AG09309 (cell line): ENCODE results near the gene TMEM236.

ENCODE experiments used
- DNase-seq: peaks from one replicate; pipeline ENCODE4 v3.0.0-alpha.2; 2010; ENCODE audit warnings: low read depth
- H3K4me3 ChIP-seq: 2 replicates; pipeline ENCODE4 v1.5.1; 2011; ENCODE audit warnings: mild to moderate bottlenecking, low read depth, low read length, moderate library complexity; ENCODE audit not compliant: control insufficient read depth
- TF ChIP-seq, protein P1 (sequence below): IDR thresholded peaks from 2 replicates; pipeline ENCODE4 v1.5.1; 2011; ENCODE audit warnings: mild to moderate bottlenecking, low read depth, low read length, inconsistent platforms; ENCODE audit not compliant: insufficient read depth, control insufficient read depth; ENCODE audit errors: missing control alignments

The TMEM236 gene

DNA sequence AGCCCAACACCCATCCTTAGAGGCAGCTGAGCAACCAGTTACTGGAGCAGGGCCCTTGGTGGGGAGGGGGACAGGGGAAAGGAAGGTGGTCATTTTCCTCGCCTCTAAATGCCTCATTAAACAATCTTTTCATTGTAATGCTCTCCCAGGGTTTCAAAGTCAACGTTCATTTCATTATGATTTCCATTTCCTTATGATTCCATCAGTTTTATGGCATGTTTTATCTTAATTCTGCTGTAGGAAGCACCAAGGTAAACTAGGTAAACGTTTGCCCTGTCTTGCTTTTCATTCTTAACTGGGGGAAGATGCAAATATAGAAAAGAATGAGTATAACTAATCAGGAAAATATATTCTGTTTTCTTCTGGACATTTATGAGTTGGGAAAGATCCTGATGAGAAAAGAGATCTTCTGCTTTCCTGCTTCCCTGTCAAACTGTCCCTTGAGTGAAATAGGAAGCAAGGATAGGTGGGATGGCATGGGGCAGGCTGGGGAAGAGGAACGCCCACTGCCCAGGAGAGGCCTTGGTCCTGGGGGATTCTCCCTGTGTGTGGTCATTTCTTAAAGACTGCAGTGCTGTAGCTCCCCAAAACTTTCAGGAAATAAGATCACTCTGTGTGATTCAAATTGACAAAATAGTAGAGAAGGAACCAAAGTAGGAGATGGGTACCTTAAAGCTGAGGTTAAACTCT lies 20.5 kb upstream of the TMEM236 start:
- H3K4me3 ChIP-seq: no peak overlapping the region
- no peak for DNase-seq
- TF ChIP-seq, protein P1, sequence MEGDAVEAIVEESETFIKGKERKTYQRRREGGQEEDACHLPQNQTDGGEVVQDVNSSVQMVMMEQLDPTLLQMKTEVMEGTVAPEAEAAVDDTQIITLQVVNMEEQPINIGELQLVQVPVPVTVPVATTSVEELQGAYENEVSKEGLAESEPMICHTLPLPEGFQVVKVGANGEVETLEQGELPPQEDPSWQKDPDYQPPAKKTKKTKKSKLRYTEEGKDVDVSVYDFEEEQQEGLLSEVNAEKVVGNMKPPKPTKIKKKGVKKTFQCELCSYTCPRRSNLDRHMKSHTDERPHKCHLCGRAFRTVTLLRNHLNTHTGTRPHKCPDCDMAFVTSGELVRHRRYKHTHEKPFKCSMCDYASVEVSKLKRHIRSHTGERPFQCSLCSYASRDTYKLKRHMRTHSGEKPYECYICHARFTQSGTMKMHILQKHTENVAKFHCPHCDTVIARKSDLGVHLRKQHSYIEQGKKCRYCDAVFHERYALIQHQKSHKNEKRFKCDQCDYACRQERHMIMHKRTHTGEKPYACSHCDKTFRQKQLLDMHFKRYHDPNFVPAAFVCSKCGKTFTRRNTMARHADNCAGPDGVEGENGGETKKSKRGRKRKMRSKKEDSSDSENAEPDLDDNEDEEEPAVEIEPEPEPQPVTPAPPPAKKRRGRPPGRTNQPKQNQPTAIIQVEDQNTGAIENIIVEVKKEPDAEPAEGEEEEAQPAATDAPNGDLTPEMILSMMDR: no peak

DNA sequence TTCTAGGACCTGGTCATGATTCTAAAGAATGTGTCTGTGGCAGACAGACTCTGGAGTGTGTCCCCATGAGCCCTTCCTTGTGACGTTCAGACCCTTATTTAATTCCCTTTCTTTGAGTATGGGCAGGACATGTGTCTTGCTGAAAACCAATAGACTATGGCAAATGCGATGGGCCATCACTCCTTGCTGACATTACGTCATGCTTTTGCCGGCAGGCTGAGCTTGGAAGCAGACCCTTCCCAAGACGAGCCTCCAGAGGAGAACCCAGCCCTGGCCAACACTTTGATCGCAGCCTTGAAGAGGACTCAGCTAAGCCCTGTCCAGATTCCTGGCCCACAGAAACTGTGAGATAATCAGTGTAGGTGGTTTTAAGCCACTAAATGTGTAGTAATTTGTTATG lies 18.4 kb upstream of the TMEM236 start:
- TF ChIP-seq, protein P1: no peak

DNA sequence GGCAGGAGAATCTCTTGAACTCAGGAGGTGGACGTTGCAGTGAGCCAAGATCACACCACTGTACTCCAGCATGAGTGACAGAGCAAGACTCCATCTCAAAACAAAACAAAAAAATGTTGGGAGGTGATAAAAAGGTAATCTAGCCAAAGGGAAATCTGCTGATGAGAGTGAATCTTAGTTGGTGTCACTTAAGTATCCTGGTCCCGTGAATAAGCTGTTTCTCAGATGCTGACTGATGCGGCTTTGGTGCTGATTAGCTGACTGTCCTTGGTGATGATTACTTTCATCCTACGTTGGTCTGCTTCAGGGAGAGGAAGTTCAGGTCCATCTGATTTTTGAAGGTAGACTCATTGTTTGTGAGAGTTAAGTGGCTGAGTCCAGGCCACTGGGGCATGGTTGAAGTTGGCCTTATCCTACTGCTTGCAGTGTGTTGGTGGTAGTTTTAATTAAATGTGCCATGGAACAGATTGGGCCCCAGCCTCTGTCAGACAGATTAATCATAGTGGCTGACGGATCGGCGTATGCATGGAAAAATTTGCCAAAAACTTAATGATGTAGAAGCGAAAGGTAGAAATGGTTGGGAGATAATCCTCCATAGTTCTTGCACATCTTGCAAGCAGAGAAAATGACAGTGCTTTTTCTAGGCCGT lies 17.4 kb upstream of the TMEM236 start:
- TF ChIP-seq, protein P1: no peak
- no peak for DNase-seq
- no peak overlapping the region for H3K4me3 ChIP-seq

More for the DNA sequence above, 18.4 kb upstream of the TMEM236 start:
- H3K4me3 ChIP-seq: no peak overlapping the region
- DNase-seq: no peak

DNA sequence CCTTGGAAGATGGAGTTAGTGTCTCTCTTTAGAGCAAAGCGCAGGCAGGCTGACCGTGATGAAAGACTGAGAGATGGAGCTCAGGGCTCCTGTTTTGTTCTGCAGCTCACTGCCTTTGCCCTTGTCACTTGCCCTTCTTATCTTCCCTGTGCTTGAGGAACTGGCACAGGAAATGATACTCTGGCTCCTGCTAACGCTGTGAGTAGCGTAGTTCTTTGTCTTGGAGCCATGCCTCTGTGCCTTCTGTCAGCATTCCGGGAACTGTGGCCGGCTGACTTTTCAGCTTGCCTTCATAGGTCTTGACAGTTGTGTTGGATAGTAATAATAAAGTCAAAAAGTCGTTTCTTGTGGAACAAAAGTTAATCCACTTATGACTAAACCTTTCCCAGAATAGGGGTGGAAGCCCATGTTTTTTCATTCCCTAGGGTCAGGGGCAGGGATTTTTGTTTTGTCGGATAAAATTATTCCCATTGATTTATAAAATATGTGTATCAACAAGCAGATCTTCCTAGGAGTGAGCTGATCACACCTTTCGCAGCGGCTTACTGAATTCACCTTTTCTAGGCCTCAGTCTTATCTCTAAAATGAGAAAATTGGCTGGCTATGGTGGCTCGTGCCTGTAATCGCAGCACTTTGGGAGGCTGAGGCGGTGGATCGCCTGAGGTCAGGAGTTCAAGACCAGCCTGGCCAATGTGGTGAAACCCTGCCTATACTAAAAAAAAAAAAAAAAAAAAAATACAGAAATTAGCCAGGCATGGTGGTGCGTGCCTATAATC lies 16.6 kb upstream of the TMEM236 start:
- no peak overlapping the region for H3K4me3 ChIP-seq
- no peak for DNase-seq
- TF ChIP-seq, protein P1: no peak

DNA sequence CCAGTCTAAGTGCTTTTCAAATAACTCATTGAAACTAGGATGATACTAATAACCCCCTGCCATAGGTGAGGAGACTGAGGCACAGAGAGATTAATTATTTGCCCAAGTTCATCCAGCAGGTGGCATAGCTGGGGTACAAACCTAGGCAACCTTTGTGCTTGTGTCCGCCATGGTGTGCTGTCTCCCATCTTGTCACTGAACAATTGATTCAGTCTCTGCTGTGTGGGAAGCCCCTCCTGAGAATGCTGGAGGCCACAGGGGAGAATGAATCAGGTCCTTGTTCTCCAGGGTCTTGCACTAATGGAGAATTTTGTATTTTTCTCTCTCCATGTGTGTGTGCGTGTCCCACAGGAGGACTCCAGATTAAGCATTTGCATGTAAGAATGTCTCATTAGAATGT lies 15.8 kb upstream of the TMEM236 start:
- no peak for DNase-seq
- no peak overlapping the region for H3K4me3 ChIP-seq
- TF ChIP-seq, protein P1: no peak

DNA sequence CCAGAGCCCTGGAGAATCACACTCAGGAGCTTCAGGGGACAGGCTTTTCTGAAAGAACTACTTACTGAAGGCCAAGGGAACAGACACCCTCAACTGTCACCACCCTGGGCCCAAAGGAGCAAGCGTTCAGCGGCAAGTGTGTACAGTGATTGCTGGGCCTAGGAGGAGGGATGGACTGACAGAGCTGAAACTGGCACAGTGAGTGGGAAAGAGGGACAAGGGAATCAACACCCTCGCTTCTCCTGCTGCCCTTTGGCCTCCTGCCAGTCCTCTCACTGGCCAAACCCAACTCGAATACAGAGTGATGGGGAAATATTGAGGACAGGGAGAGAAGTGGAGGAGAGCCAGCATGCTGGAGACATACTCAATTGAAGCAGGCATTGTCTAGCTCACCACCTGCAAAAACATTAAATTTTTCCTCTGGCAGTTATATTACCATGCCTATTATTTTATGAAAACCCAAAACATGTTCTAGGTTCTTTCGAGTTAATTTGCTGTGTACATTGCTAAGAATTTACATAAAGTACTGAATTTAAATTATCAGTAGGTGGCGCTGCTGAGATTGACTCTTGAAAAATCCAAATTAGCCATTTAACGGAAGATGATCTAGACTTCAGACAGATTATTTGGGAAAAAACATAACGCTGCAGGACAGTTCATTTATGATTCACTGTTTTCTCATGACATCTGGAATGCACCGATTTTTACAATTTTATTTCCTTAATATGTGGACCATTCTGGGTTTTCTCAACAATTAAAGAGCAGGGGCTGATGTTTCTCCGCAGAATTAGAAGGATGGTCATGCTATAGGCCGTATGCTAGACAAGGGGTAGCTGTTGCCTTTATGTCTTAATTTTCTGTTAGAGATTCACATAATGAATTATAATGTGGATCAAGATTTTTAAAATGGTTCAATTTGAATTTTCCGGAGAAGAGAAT lies 14.7 kb upstream of the TMEM236 start:
- H3K4me3 ChIP-seq: no peak overlapping the region
- DNase-seq: no peak
- TF ChIP-seq, protein P1: peak; percentile 42
